HEK293 (cell line): ENCODE measurements around the gene PDE3A.

Experiments
- CTCF ChIA-PET: fragments of 350-600 bp; formaldehyde crosslinking; extraction: SDS; loops from one replicate; lab custom pipeline; 2021; ENCODE audit warnings: antibody characterized with exemption; lab: Yijun Ruan, JAX
- POLR2A ChIA-PET: fragments of 300-600 bp; formaldehyde crosslinking; extraction: SDS; loops from one replicate; lab custom pipeline; 2020; ENCODE audit warnings: antibody characterized with exemption, inconsistent platforms; lab: Yijun Ruan, JAX
- H3K27ac ChIP-seq: fragments of 200-500 bp; sonication (Bioruptor generic); 2 replicates; pipeline ENCODE4 v1.5.1; 2014; ENCODE audit warnings: low read depth, low read length, control low read depth, inconsistent platforms; ENCODE audit errors: extremely low read depth
- H3K36me3 ChIP-seq, 2 experiments: fragments of 200-500 bp in 1 of 2; sonication (Bioruptor generic) in 1 of 2; 1 replicate in 1 of 2; 2 replicates in 1 of 2; pipeline ENCODE4 v1.5.1; 2014 to 2017; ENCODE audit warnings: inconsistent platforms in 2 of 2, low read length in 2 of 2; ENCODE audit not compliant: control insufficient read depth in 2 of 2, insufficient read depth in 1 of 2
- H3K4me1 ChIP-seq: fragments of 200-500 bp; sonication (Bioruptor generic); 2 replicates; pipeline ENCODE4 v1.5.1; 2014; ENCODE audit warnings: mild to moderate bottlenecking, low read length, inconsistent platforms; ENCODE audit not compliant: control insufficient read depth, insufficient read depth
- H3K4me3 ChIP-seq: 2 replicates; pipeline ENCODE4 v1.5.1; 2011; ENCODE audit warnings: low read depth, mild to moderate bottlenecking, control low read depth, low read length, moderate library complexity
- H3K9me3 ChIP-seq: fragments of 200-500 bp; sonication (Bioruptor generic); 2 replicates; pipeline ENCODE4 v1.5.1; 2014; ENCODE audit warnings: low read depth, low read length, inconsistent platforms; ENCODE audit not compliant: control insufficient read depth, insufficient read depth
- CTCF ChIP-seq: fragments of 450-650 bp; formaldehyde crosslinking; IDR thresholded peaks from 2 replicates; pipeline ENCODE4 v1.5.1; 2016; ENCODE audit warnings: missing biosample characterization, missing genetic modification characterization
- FEZF1 ChIP-seq: fragments of 450-650 bp; formaldehyde crosslinking; IDR thresholded peaks from 2 replicates; pipeline ENCODE4 v1.5.1; 2016; ENCODE audit warnings: missing biosample characterization, missing genetic modification characterization
- INSM2 ChIP-seq: fragments of 450-650 bp; formaldehyde crosslinking; IDR thresholded peaks from 2 replicates; pipeline ENCODE4 v1.5.1; 2016; ENCODE audit warnings: missing biosample characterization, missing genetic modification characterization
- PBX3 ChIP-seq: sonication (generic); formaldehyde crosslinking; IDR thresholded peaks from 2 replicates; pipeline ENCODE4 v1.8.1; 2022; ENCODE audit warnings: mild to moderate bottlenecking, moderate library complexity, missing genetic modification reagents
- REST ChIP-seq: fragments of 450-650 bp; formaldehyde crosslinking; IDR thresholded peaks from 2 replicates; pipeline ENCODE4 v1.5.1; 2016; ENCODE audit warnings: missing biosample characterization, missing genetic modification characterization
- SP2 ChIP-seq: fragments of 450-650 bp; formaldehyde crosslinking; IDR thresholded peaks from 2 replicates; pipeline ENCODE4 v1.5.1; 2016; ENCODE audit warnings: missing biosample characterization, missing genetic modification characterization
- WT1 ChIP-seq: fragments of 450-650 bp; formaldehyde crosslinking; IDR thresholded peaks from 2 replicates; pipeline ENCODE4 v1.5.1; 2016; ENCODE audit warnings: missing biosample characterization, missing genetic modification characterization
- ZBTB11 ChIP-seq: fragments of 450-650 bp; formaldehyde crosslinking; conservative IDR thresholded peaks from 2 replicates; pipeline ENCODE4 v1.5.1; 2016; ENCODE audit warnings: low read depth, missing biosample characterization, missing genetic modification characterization
- ZBTB17 ChIP-seq: fragments of 450-650 bp; formaldehyde crosslinking; IDR thresholded peaks from 2 replicates; pipeline ENCODE4 v1.5.1; 2016; ENCODE audit warnings: missing biosample characterization, missing genetic modification characterization
- ZNF140 ChIP-seq: fragments of 450-650 bp; formaldehyde crosslinking; IDR thresholded peaks from 2 replicates; pipeline ENCODE4 v1.5.1; 2016; ENCODE audit warnings: missing biosample characterization, missing genetic modification characterization
- ZNF24 ChIP-seq: fragments of 450-650 bp; formaldehyde crosslinking; IDR thresholded peaks from 2 replicates; pipeline ENCODE4 v1.5.1; 2016; ENCODE audit warnings: missing biosample characterization, missing genetic modification characterization
- ZNF433 ChIP-seq: fragments of 450-650 bp; formaldehyde crosslinking; IDR thresholded peaks from 2 replicates; pipeline ENCODE4 v1.5.1; 2016; ENCODE audit warnings: missing biosample characterization, missing genetic modification characterization, low read depth
- ZNF510 ChIP-seq: fragments of 450-650 bp; formaldehyde crosslinking; IDR thresholded peaks from 2 replicates; pipeline ENCODE4 v1.5.1; 2018; ENCODE audit warnings: mild to moderate bottlenecking, missing genetic modification characterization, missing biosample characterization; ENCODE audit not compliant: insufficient replicate concordance
- ZNF529 ChIP-seq: fragments of 450-650 bp; formaldehyde crosslinking; IDR thresholded peaks from 2 replicates; pipeline ENCODE4 v1.5.1; 2017; ENCODE audit warnings: missing genetic modification characterization, missing biosample characterization; ENCODE audit not compliant: insufficient replicate concordance
- ZNF561 ChIP-seq: fragments of 450-650 bp; IDR thresholded peaks from 2 replicates; pipeline ENCODE4 v1.5.1; 2018; ENCODE audit warnings: missing biosample characterization, missing genetic modification characterization, borderline replicate concordance
- ZNF626 ChIP-seq: fragments of 450-650 bp; sonication (Bioruptor Pico); formaldehyde crosslinking; IDR thresholded peaks from 2 replicates; pipeline ENCODE4 v1.5.1; 2018; ENCODE audit warnings: missing biosample characterization, missing genetic modification characterization, inconsistent platforms
- ZNF704 ChIP-seq: fragments of 450-650 bp; formaldehyde crosslinking; IDR thresholded peaks from 2 replicates; pipeline ENCODE4 v1.5.1; 2016; ENCODE audit warnings: missing biosample characterization, missing genetic modification characterization
- ZSCAN23 ChIP-seq: fragments of 450-650 bp; formaldehyde crosslinking; IDR thresholded peaks from 2 replicates; pipeline ENCODE4 v1.5.1; 2016; ENCODE audit warnings: missing biosample characterization, missing genetic modification characterization

The PDE3A gene

GRCh38 chr12:20426957-20427356 is 58.6 kb downstream of the PDE3A start (continued):
- TF ChIP-seq CTCF (tag by site-specific recombination) = no peak
- TF ChIP-seq ZNF433 (tag by site-specific recombination) = no peak
- no peak for TF ChIP-seq INSM2 (tag by site-specific recombination)
- no peak for TF ChIP-seq ZNF140

GRCh38 chr12:20429852-20430251 is 61.5 kb downstream of the PDE3A start:
- Histone ChIP-seq H3K9me3 (no peaks in the 10 kb centered on the region), H3K4me1 (no peaks in the 10 kb centered on the region), H3K36me3 (no peaks in the 10 kb centered on the region), H3K4me3 (no peak overlapping the region), H3K27ac (no peak overlapping the region)
- TF ChIP-seq ZSCAN23 (tag by site-specific recombination) (no peak), ZBTB17 (tag by site-specific recombination) (no peak), ZNF561 (no peak), SP2 (tag by site-specific recombination) (no peak), ZNF704 (tag by site-specific recombination) (no peak), PBX3 (no peak), ZNF626 (tag by site-specific recombination) (no peak)
- ChIA-PET POLR2A (no interaction called here), CTCF (no interaction called here)

- no peak overlapping the region for H3K27ac ChIP-seq
- no peaks in the 10 kb centered on the region for H3K4me1 ChIP-seq
- CTCF ChIA-PET = no interaction called here
- H3K36me3 ChIP-seq = no peaks in the 10 kb centered on the region
- no peak for TF ChIP-seq ZNF510 (tag by site-specific recombination)
- no peak for TF ChIP-seq ZBTB11 (tag by site-specific recombination)
- TF ChIP-seq FEZF1 (tag by site-specific recombination) = no peak
- no peak for TF ChIP-seq ZNF24 (tag by site-specific recombination)
- no peak for TF ChIP-seq REST (tag by site-specific recombination)
- no peak for TF ChIP-seq WT1 (tag by site-specific recombination)
- TF ChIP-seq ZNF529 (tag by site-specific recombination) = no peak
- TF ChIP-seq, all 188 proteins: peak for 0
- no peaks in the 10 kb centered on the region for H3K9me3 ChIP-seq
- H3K4me3 ChIP-seq = no peak overlapping the region
- POLR2A ChIA-PET = no interaction called here
These were observed 64.0 kb downstream of the PDE3A start for GRCh38 chr12:20432290-20432689.
